SKM-1 (cell line): ENCODE measurements around the gene MEA1.

Experiments used
- DNase-seq: peaks from one replicate; lab custom pipeline; 2025; ENCODE audit not compliant: unreplicated experiment; lab: John Stamatoyannopoulos, UW

MEA1 gene

DNA sequence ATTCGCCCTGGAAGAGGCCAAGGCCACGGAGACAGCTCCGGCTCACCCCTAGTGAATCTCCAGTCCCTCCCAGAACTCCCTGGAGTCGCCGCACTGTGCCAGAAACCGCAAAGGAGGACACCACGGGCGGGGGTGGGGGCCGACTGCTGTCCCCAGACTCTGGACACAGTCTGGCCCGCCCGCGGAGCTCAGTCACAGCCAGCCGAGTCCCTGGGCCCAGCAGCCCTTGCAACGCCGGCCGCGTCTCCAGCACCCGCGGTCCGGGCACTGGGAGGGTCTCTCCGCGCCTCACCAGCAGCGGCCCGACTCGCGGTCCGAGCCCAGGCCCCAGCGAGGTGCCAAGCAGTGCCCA, 35.3 kb downstream of the MEA1 start:
- DNase-seq: no peak

DNA sequence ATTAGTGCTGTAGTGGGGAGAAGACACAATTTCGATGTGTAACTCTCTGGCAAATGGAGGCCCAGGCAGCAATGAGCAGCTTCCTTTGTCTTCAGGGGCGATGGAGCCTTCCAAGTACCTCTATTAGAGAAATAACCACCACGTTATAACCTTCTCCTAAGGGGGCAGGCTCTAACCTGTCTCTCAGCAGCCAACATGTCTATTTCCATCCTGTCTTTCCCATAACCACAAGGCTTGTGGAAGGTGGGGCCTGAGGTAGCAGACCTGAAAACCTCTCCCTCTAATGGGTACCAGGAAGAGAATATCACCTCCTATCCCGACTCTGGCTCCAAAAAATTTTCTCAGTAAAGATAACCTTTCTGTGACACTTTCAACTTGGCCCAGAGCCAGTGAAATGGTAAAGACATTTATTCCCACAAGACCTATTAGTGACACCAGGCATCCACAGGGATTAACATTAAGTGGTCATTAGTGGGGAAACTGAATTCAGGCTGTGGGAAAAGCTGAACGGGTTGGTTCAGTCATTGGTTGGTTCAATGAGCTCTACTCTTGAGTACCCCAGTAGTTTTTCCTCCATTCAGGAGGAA, 38.7 kb downstream of the MEA1 start:
- no peak for DNase-seq

DNA sequence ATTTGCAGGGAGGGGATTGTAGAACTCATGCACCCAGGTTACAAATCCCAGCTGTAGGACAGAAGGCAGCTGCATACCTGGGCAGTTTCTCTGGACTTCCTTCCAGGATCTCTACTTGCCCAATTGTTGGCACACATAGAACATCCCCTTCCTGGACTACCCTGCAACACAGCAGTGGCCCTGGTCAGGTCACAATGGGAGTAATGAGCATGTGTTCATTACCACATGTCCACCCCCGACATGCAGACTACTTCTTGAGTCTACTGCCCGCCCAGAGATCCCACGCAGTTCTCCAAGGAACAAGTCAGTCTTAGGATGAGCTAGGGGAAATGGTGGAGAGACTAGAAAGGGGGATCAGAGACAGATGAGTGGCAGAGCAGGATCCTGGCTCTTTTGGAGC, 39.8 kb downstream of the MEA1 start:
- no peak for DNase-seq

DNA sequence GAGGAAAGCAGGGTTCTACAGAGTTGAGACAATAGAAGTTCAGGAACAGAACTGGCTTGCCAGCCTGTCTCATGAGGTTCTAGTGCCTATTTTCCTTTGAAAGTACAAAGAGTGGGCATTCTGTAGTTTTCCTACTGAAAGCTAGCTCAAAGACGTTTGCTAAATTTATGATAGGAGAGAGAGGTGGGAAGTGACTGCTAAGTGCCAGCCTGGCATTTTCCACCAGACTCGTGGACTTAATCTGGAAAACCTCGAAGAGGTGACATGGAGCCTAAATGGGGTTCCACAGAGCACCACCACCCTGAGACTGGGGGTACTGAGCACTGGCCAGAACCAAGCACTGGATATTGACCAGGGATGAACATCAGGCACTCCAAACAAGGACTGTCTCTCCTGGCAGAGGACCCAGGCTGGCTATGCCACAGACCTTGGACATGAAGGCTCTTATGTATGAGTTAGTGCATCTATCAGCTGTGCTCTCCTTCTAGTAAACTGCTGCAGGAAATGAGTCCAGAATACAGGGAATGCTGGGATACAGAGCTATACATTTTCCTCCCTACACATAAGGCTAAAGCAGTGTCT, 41.9 kb downstream of the MEA1 start:
- no peak for DNase-seq

DNA sequence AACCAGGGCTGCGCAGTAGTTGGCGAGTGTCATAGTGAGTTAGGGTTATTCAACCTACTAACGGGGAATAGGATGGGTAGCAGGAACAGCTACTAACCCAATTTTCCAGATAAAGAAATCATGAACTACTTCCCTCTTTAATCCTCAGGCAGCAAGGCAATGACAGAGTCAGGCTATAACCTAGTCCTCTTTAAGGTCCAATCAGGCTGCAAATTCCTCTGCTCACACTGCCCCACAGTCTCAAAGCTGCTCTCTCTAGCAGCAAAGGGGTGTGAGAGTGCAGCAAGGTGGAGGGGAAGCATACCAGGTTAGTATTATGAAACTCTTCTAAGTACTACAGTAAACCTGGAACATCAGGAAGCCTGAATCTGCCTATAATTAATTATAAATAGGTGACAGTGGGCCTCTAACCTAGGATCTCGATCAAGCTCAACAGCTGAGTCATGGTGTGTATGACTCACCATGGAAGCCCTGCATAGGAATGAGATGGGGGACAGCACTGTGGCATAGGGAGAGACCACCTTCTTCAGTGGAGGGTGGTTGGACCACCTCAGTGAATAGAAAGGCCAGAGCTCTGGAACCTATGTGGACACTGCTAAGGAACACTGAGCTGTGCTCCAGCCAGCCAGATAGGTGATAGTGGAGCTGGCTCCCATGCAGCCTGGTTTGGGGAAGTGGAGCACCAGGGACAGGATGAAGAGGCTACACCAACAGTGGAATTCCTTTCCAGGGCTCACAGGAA, 42.7 kb downstream of the MEA1 start:
- no peak for DNase-seq

DNA sequence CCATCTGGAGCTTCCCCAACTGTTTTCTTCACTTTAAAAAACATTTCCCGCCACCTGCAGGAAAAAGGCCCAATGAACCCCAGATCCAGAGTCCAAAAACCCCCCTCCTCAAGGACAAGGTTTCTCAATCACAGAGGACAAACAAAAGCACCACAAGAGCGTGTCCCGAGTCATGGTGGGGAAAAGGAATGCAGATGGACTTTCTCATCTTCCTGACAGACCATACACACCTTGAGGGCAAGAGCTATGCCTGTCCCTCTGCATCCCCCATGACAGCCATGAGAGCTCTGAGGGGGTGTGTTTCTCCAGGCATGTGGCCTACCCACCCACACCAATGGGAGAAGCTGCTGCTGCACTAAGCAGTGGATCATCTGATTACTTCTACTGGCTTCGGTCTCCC, 43.8 kb downstream of the MEA1 start:
- no peak for DNase-seq

DNA sequence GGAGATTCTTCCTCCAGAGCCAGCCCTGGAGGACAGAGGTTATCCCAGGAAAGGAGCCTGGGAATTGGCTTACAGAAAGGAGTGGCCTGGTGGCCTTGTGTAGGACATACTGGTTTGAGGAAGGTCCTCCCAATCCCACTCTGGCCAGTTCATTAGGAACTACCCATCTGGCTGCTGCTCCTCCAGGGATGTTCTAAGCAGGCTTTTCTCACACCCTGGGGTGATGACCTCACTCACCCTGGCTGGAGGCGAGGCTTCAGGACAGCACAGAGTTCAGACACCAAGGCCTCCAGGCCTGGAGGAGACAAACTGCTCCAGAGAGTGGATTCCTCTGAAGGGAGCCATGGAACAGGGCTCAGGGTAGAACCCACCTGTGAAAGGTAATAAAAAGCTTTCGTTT, 44.3 kb downstream of the MEA1 start:
- DNase-seq: no peak

DNA sequence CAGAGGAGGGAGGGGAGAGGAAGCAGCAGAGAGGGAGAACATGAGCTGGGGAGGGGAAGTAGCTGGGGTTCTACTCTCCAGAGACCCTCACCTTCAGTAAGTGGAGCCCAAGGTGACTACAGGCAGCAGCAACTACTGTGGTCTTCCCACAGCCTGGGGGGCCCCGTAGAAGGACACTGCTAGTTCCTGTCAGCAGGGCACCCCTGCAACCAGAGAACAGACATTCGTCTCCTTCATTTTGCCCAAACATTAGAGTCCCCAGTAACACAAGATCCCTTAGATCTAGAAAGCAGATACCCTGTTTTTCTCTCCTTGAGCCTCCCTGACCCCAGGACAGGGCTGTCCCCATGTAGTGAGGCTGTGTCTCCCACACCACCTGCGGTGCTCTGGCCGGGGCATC, 45.0 kb downstream of the MEA1 start:
- DNase-seq: no peak

DNA sequence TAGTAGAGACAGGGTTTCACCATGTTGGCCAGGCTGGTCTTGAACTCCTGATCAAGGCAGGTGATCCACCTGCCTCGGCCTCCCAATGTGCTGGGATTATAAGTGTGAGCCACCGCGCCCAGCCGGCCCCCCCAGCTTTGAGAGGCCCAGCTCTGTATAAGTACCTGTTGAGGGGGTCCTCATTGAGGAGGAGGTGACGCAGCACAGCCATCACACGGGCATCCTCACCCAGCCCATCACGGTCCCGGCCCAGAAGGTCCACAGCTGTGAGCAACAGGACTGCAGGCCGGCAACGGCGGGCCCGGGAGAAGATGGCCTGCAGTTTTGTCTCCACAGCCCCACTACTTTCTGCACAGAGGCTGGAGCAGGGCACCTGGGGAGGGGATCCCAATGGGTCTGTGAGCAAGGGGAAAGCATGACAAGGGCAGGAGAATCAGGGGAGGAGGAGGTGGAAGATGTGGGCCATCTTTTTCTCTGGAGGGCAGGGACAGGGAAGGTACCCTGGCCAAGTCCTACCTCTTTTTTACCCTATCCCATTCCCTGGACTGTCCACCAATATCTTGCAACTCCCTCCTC, 45.5 kb downstream of the MEA1 start:
- no peak for DNase-seq

DNA sequence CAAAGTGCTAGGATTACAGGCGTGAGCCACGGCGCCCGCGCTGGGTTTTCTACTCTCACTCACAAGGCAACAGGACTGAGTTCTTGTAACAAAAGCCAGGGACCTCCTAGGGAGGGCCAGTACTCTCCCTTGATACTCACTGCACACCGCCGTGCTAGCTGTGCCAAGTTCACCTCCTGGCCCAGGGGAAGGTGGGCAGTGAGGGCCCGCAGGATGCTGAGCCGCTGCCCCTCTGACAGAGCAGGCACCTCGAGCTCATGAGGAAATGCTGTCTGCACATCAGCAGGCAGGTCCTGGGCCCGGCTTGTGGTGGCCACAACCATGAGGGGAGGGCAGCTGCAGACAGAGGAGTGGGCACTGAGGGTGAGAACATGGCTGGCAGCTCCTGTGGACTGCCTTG, 46.5 kb downstream of the MEA1 start:
- no peak for DNase-seq

DNA sequence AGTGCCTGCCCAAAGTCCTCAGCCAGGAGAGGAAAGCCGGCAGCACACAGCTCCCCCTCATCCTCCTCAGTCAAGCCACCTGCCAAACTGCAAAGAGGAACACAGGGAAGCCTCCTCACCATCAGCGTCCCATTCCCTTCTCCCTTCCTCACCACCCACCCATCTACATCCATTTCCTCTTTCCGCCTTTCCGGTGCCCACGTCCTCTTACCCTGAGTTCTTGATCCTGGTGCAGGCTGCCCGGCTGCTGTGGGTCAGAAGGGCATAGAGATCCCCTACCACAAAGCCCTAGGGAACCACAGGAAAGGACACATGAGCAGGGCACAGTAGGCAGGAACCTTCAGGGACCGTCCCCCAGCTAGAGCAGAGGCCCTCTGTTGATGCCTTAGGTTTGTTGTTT, 47.2 kb downstream of the MEA1 start:
- no peak for DNase-seq

DNA sequence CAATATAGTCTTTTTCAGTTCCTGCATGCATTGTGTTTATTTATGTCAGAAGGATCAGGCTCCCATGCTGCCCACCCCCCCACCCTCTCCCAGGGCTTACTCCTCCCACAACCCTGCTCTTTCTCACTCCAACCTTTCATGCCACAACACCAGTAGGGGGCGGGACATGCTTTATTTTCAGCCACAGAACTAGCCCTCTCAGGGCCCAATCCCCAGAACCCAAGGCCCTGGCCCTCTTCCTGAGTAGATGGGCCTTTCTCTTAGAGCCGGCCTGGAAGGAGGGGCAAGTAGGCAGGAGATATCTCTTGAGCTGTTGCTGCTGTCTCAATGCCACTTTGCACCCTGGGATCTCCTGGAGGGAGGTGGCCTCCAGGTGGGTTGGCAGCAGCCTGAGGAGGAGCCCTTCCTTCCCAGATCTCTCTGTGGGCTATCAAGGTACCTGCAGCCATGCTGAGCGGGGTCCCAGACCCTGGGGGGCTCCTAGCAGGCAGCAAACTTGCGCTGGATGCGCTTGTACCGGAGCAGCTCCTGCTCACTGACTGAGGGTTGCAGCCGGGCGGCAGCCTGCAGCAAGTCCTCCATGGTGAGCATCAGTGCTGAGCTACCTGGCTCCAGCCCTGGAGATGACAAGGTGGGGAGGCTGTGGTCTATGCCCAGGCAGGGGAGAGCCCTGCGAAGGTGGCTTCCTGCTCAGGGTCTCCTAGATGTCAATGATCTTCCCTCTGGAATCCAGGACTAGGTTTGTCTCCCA, 49.7 kb downstream of the MEA1 start:
- peak; percentile 22 for DNase-seq

DNA sequence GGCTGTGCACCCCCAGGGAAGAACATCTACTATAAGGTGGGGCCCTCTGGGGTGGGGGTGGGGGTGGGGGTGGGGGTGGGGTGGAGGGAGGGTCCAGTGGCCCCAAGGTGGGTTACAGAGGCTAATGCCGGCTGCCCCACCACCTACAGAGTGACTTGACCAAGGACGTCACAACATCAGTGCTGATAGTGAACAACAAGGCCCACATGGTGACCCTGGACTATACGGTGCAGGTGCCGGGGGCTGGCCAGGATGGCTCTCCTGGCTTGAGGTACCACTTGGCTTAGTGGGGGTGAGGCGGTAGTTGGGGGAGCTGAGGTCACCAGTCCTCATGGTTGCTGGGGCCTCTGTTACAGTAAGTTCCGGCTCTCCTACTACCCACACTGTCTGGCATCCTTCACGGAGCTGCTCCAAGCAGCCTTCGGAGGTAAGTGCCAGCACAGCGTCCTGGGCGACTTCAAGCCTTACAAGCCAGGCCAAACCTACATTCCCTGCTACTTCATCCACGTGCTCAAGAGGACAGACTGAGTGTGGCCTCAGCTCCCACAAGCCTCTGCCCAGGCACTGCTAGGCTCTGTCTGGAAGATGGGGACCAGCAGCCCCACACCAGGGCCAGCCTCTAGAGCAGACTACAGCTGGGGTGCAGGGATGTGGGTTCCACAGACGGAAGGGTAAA, 50.4 kb downstream of the MEA1 start:
- no peak for DNase-seq

DNA sequence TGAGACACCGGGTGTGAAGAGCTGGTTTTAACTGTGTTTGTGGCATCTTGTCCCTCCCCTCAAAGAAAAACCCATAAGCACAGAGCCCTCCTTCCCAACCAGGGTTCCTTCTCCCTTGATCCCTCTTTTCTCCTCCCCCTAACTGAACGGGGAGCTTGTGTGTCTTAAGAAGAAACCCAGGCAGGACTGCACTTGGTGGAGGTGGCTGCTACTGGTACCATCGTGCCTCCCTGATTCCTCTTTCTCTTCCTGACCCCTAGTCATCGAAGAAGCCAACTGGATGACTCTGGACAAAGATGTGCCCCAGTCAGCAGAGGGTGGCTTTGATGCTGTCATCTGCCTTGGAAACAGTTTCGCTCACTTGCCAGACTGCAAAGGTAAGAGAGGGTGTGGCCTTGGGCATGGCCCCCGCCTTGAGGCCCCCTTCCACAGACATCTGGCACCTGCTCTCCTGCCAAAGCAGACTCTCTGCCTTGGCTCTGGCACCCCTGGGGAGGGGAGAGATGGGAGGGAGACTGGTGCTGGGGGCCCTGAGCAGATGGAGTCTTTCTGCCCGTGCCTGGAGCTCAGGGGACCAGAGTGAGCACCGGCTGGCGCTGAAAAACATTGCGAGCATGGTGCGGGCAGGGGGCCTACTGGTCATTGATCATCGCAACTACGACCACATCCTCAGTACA, 51.1 kb downstream of the MEA1 start:
- DNase-seq: no peak

DNA sequence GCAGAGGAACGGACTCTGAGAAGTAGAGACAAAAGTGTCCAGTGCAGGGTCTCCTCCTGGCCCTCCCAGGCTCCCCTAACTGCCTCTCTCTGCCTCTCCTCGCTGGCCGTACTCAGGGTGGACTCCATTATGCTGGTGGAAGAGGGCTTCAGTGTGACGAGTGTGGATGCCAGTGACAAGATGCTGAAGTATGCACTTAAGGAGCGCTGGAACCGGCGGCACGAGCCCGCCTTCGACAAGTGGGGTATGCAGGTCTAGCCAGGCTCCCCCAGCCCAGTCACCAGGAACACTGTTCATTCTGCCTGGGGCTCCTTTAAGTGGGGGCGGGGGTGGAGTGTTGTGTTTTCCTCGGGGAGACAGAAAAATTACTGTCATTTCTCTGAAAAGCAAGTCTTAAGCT, 51.6 kb downstream of the MEA1 start:
- DNase-seq: no peak
